ENCODE data around the gene IFITM1. TPM values are rescaled to one million over a fixed set of nuclear protein-coding genes. Genes with fewer than 3 reads are reported as not detected.
"Not testable (repeated sequence)": the region's sequence is repeated elsewhere in the genome, so short reads cannot be mapped to it uniquely, and the experiment has no call there.

Gene IFITM1
- polyA plus RNA-seq, 1 donor (not counting 4 experiments of a cell fraction or from before 2014, with no cell fraction given): 333 TPM

DNA sequence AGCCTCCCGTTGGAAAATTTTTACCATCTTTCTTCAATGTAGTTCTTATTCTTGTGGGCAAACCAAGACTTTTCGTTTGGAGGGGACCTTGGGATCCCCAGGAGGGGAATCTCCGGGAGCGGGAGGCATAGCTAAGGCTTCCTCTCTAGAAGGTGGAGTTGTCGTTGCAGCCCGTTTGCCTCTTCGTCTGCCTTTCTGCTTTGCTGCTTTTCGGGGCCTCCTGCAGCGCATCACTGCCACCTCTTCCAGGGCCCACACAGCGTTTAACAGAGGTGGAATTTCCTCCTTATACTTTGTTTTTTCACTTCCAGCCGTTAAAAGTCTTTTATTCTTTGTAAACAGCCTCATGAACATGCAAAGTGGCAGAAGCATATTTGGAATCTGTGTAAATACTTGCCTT lies 10.3 kb downstream of the IFITM1 start:
- dilution Hi-C loops (cut with MboI; ENCODE audit: extremely low pct_ligation_motif_present, low sequenced_read_pairs): no loop called here
- Histone ChIP-seq H3K36me3 (ENCODE audit: control insufficient read depth in 2 of 2, extremely low read depth in 1 of 2, insufficient read depth in 2 of 2, low read length in 2 of 2) (no peaks in the 10 kb centered on the region), H3K4me2 (ENCODE audit: control insufficient read depth, extremely low read depth, insufficient read depth, low read depth, low read length) (no peak overlapping the region), H2AFZ (ENCODE audit: control insufficient read depth, low read length) (no peak overlapping the region), H3K4me3 (ENCODE audit: control insufficient read depth in 2 of 3, extremely low read depth in 1 of 3, insufficient read depth in 2 of 3, low read depth in 1 of 3, low read length in 3 of 3) (no peak overlapping the region), H3K9me1 (ENCODE audit: control insufficient read depth, extremely low read depth, insufficient read depth, low read length) (no peaks in the 10 kb centered on the region), H3K27ac (ENCODE audit: control insufficient read depth, insufficient read depth, low read length) (no peak overlapping the region), H4K20me1 (ENCODE audit: control insufficient read depth, extremely low read depth, insufficient read depth, low read length) (no peaks in the 10 kb centered on the region), H3K4me1 (ENCODE audit: control insufficient read depth, extremely low read depth, insufficient read depth, low read length) (peaks cover 3% of the 10 kb centered on the region), H3K9me3 (ENCODE audit: control insufficient read depth, low read depth, low read length) (no peaks in the 10 kb centered on the region), H3K9ac (ENCODE audit: control insufficient read depth, extremely low read depth, insufficient read depth, low read length) (no peak overlapping the region), H3K27me3 (ENCODE audit: control insufficient read depth, extremely low read depth, insufficient read depth, low read length) (peaks cover 7% of the 10 kb centered on the region), H3K79me2 (ENCODE audit: control insufficient read depth, insufficient read depth, low read length) (peaks cover 13% of the 10 kb centered on the region)
- FAIRE-seq (no peak), DNase-seq (ENCODE audit: low read depth, low spot score) (no peak)
- TF ChIP-seq, protein P1, sequence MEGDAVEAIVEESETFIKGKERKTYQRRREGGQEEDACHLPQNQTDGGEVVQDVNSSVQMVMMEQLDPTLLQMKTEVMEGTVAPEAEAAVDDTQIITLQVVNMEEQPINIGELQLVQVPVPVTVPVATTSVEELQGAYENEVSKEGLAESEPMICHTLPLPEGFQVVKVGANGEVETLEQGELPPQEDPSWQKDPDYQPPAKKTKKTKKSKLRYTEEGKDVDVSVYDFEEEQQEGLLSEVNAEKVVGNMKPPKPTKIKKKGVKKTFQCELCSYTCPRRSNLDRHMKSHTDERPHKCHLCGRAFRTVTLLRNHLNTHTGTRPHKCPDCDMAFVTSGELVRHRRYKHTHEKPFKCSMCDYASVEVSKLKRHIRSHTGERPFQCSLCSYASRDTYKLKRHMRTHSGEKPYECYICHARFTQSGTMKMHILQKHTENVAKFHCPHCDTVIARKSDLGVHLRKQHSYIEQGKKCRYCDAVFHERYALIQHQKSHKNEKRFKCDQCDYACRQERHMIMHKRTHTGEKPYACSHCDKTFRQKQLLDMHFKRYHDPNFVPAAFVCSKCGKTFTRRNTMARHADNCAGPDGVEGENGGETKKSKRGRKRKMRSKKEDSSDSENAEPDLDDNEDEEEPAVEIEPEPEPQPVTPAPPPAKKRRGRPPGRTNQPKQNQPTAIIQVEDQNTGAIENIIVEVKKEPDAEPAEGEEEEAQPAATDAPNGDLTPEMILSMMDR (optimal IDR thresholded peaks at IDR 0.05 in 1 of 3, IDR thresholded peaks at IDR 0.05 in 1 of 3, conservative IDR thresholded peaks at IDR 0.05 in 1 of 3; ENCODE audit: extremely low read depth in 1 of 3, insufficient read depth in 2 of 3, low read length in 3 of 3): no peak
- TF ChIP-seq EZH2 (IDR thresholded peaks at IDR 0.05; ENCODE audit: low read length): no peak

- H3K27me3 ChIP-seq (ENCODE audit: control insufficient read depth, extremely low read depth, insufficient read depth, low read length); H3K36me3 ChIP-seq (ENCODE audit: control insufficient read depth in 2 of 2, extremely low read depth in 1 of 2, insufficient read depth in 2 of 2, low read length in 2 of 2); H3K79me2 ChIP-seq (ENCODE audit: control insufficient read depth, insufficient read depth, low read length); DNase-seq (ENCODE audit: low read depth, low spot score); H3K27ac ChIP-seq (ENCODE audit: control insufficient read depth, insufficient read depth, low read length); H3K4me1 ChIP-seq (ENCODE audit: control insufficient read depth, extremely low read depth, insufficient read depth, low read length); FAIRE-seq; H4K20me1 ChIP-seq (ENCODE audit: control insufficient read depth, extremely low read depth, insufficient read depth, low read length); H3K9me1 ChIP-seq (ENCODE audit: control insufficient read depth, extremely low read depth, insufficient read depth, low read length); H3K4me2 ChIP-seq (ENCODE audit: control insufficient read depth, extremely low read depth, insufficient read depth, low read depth, low read length); H2AFZ ChIP-seq (ENCODE audit: control insufficient read depth, low read length); H3K4me3 ChIP-seq (ENCODE audit: control insufficient read depth in 2 of 3, extremely low read depth in 1 of 3, insufficient read depth in 2 of 3, low read depth in 1 of 3, low read length in 3 of 3); H3K9ac ChIP-seq (ENCODE audit: control insufficient read depth, extremely low read depth, insufficient read depth, low read length); H3K9me3 ChIP-seq (ENCODE audit: control insufficient read depth, low read depth, low read length); dilution Hi-C loops (cut with MboI; ENCODE audit: extremely low pct_ligation_motif_present, low sequenced_read_pairs): not testable (repeated sequence)
Measured at GRCh38 chr11:324593-325517, 11.0 kb downstream of the IFITM1 start.

Measured in keratinocyte (primary cell).